HL-60 (cell line): ENCODE results near the gene TENM3.

Source experiments
- CTCF ChIP-seq: IDR thresholded peaks from one replicate; pipeline ENCODE4 v1.5.1; 2011; ENCODE audit warnings: low read length, control low read depth, inconsistent platforms; ENCODE audit not compliant: insufficient read depth
- POLR2AphosphoS5 ChIP-seq: IDR thresholded peaks from 2 replicates; pipeline ENCODE4 v1.6.1; 2012; ENCODE audit warnings: low read depth
- REST ChIP-seq: IDR thresholded peaks from 2 replicates; pipeline ENCODE4 v1.6.1; 2012; ENCODE audit warnings: low read depth; ENCODE audit not compliant: insufficient replicate concordance

- TF ChIP-seq CTCF (no peak), REST (no peak), POLR2AphosphoS5 (no peak)
Measured at GRCh38 chr4:182724414-182724813, 481.2 kb downstream of the TENM3 start.
